ENCODE results near the gene BCL7A. TPM values are rescaled to one million over a fixed set of nuclear protein-coding genes. Genes with fewer than 3 reads are reported as not detected.
A peak's percentile ranks its signal among the peaks of the same experiment; 100 is the strongest.

Gene BCL7A
- total RNA-seq, 6 experiments from 2014 or later = 2.6 to 3.8 (median 3.4) TPM

- Mint-ChIP-seq H3K27ac (peak overlapping the region; percentile 88), H3K27me3 (ENCODE audit: insufficient read depth) (no peaks in the 10 kb centered on the region; the same call in 1 of the 2 replicates), H3K4me1 (ENCODE audit: low read depth) (peaks cover 37% of the 10 kb centered on the region), H3K36me3 (ENCODE audit: low read depth) (peaks cover 11% of the 10 kb centered on the region; the same call in 1 of the 2 replicates), H3K9me3 (no peaks in the 10 kb centered on the region), H3K4me3 (peak overlapping the region; percentile 91)
- peak; percentile 42 for DNase-seq
- no peak for TF ChIP-seq CTCF (IDR thresholded peaks at IDR 0.05)
Observed at GRCh38 chr12:122081083-122081696, 59.5 kb downstream of the BCL7A start.

- peak overlapping the region; percentile 91 for H3K4me3 Mint-ChIP-seq
- peaks cover 37% of the 10 kb centered on the region for H3K4me1 Mint-ChIP-seq (ENCODE audit: low read depth)
- no peaks in the 10 kb centered on the region; the same call in 1 of the 2 replicates for H3K27me3 Mint-ChIP-seq (ENCODE audit: insufficient read depth)
- peak overlapping the region; percentile 88 for H3K27ac Mint-ChIP-seq
- TF ChIP-seq CTCF (IDR thresholded peaks at IDR 0.05) = no peak
- no peaks in the 10 kb centered on the region for H3K9me3 Mint-ChIP-seq
- peaks cover 11% of the 10 kb centered on the region; the same call in 1 of the 2 replicates for H3K36me3 Mint-ChIP-seq (ENCODE audit: low read depth)
- DNase-seq = peak; percentile 35
Observed at GRCh38 chr12:122081697-122082221, 60.1 kb downstream of the BCL7A start.

GRCh38 chr12:122082621-122083356, 61.1 kb downstream of the BCL7A start:
- no peak overlapping the region; the same call in 1 of the 2 replicates for H3K27ac Mint-ChIP-seq
- peak overlapping the region; percentile 2; the same call in 1 of the 2 replicates for H3K4me3 Mint-ChIP-seq
- H3K27me3 Mint-ChIP-seq (ENCODE audit: insufficient read depth) = peaks cover 2% of the 10 kb centered on the region
- peaks cover 11% of the 10 kb centered on the region; the same call in 1 of the 2 replicates for H3K36me3 Mint-ChIP-seq (ENCODE audit: low read depth)
- no peak for DNase-seq
- peaks cover 37% of the 10 kb centered on the region for H3K4me1 Mint-ChIP-seq (ENCODE audit: low read depth)
- no peaks in the 10 kb centered on the region for H3K9me3 Mint-ChIP-seq
- TF ChIP-seq CTCF (IDR thresholded peaks at IDR 0.05) = no peak

- H3K4me1 Mint-ChIP-seq (ENCODE audit: low read depth) = peaks cover 40% of the 10 kb centered on the region
- peaks cover 16% of the 10 kb centered on the region; the same call in 1 of the 2 replicates for H3K36me3 Mint-ChIP-seq (ENCODE audit: low read depth)
- H3K27me3 Mint-ChIP-seq (ENCODE audit: insufficient read depth) = peaks cover 2% of the 10 kb centered on the region
- H3K9me3 Mint-ChIP-seq = no peaks in the 10 kb centered on the region
- DNase-seq = no peak
- no peak overlapping the region for H3K27ac Mint-ChIP-seq
- no peak overlapping the region for H3K4me3 Mint-ChIP-seq
- no peak for TF ChIP-seq CTCF (IDR thresholded peaks at IDR 0.05)
Observed at GRCh38 chr12:122084857-122085405, 63.2 kb downstream of the BCL7A start.

GRCh38 chr12:122085591-122085990, 63.9 kb downstream of the BCL7A start:
- Mint-ChIP-seq H3K36me3 (ENCODE audit: low read depth) (peaks cover 16% of the 10 kb centered on the region; the same call in 1 of the 2 replicates), H3K4me1 (ENCODE audit: low read depth) (peaks cover 40% of the 10 kb centered on the region), H3K4me3 (no peak overlapping the region)

More at GRCh38 chr12:122085591-122085990, 63.9 kb downstream of the BCL7A start:
- Mint-ChIP-seq H3K27me3 (ENCODE audit: insufficient read depth) (peaks cover 2% of the 10 kb centered on the region), H3K9me3 (no peaks in the 10 kb centered on the region), H3K27ac (no peak overlapping the region)
- no peak for DNase-seq
- no peak for TF ChIP-seq CTCF (IDR thresholded peaks at IDR 0.05)

Data from HFFc6 (cell line).